Breast epithelium (tissue), 4 donors: ENCODE data around the gene ANGEL1. TPM values are rescaled to one million over a fixed set of nuclear protein-coding genes. Genes with fewer than 3 reads are reported as not detected.

Experiments used
- DNase-seq, 2 donors: peaks; one replicate each; pipeline ENCODE4 v3.0.0-alpha.2; 2019; ENCODE audit warnings: low spot score in 2 of 2
- H3K27ac ChIP-seq, 2 donors: fragments of 200-600 bp; sonication (generic) in 1 of 2; one replicate each; pipeline ENCODE4 v1.5.1; 2016 to 2019; ENCODE audit warnings: mild to moderate bottlenecking in 1 of 2
- H3K27me3 ChIP-seq, 2 donors: fragments of 200-600 bp; sonication (generic) in 1 of 2; one replicate each; pipeline versions ENCODE4 v1.5.1 to v1.6.0; 2017 to 2019; ENCODE audit warnings: control low read depth in 1 of 2, mild to moderate bottlenecking in 1 of 2
- H3K36me3 ChIP-seq: fragments of 200-600 bp; one replicate; pipeline ENCODE4 v1.5.1; 2019
- H3K4me1 ChIP-seq, 2 donors: fragments of 200-600 bp; sonication (generic); one replicate each; pipeline ENCODE4 v1.5.1; 2016 to 2019; ENCODE audit warnings: control low read depth in 1 of 2
- H3K4me3 ChIP-seq, 3 donors: fragments of 200-600 bp; sonication (generic); 1 replicate in 2 of 3; 2 replicates in 1 of 3; pipeline ENCODE4 v1.5.1; 2016 to 2019; ENCODE audit warnings: mild to moderate bottlenecking in 3 of 3, moderate library complexity in 2 of 3
- H3K9me3 ChIP-seq, 2 donors: fragments of 200-600 bp; sonication (generic) in 1 of 2; one replicate each; pipeline ENCODE4 v1.5.1; 2016 to 2019; ENCODE audit warnings: control low read depth in 1 of 2
- CTCF ChIP-seq, 3 donors: fragments of 450-650 bp; IDR thresholded peaks; one replicate each; pipeline ENCODE4 v1.5.1; 2016 to 2017; ENCODE audit warnings: antibody characterized with exemption in 3 of 3, mild to moderate bottlenecking in 3 of 3, moderate library complexity in 3 of 3
- POLR2A ChIP-seq: fragments of 450-650 bp; IDR thresholded peaks from one replicate; pipeline ENCODE4 v1.6.1; 2016; ENCODE audit warnings: antibody characterized with exemption, mild to moderate bottlenecking, moderate library complexity
- POLR2AphosphoS5 ChIP-seq, 3 donors: sonication (generic); formaldehyde crosslinking; IDR thresholded peaks; one replicate each; pipeline ENCODE4 v1.6.1; 2017; ENCODE audit warnings: antibody characterized with exemption in 3 of 3
- intact Hi-C: fragments of 100-400 bp; cut with DNase I; formaldehyde crosslinking; loops from one replicate; pipeline ENCODE4 v1.15.1; 2023; ENCODE audit warnings: low total_unique reads
- total RNA-seq, 3 donors: library from RNA; depleted of rRNA; stranded (reverse); fragments of >200 nt; gene quantifications; one replicate each; pipeline ENCODE4 v1.1.0, GENCODE V29; 2016

Gene ANGEL1
- total RNA-seq, 3 donors from 2014 or later, result 18.6 to 30.5 (median 24.7) TPM

- Histone ChIP-seq H3K27ac (peak overlapping the region; percentile 81 to 90), H3K36me3 (no peaks in the 10 kb centered on the region)
Observed at GRCh38 chr14:76829650-76830421, 17.2 kb upstream of the ANGEL1 start.

GRCh38 chr14:76829013-76829365 is 16.3 kb upstream of the ANGEL1 start:
- no peaks in the 10 kb centered on the region for H3K27me3 ChIP-seq
- peaks cover 0 to 14% of the 10 kb centered on the region in 2 donors for H3K4me1 ChIP-seq
- H3K9me3 ChIP-seq, result no peaks in the 10 kb centered on the region
- H3K4me3 ChIP-seq, result no peak overlapping the region
- H3K27ac ChIP-seq, result peak overlapping the region; percentile 81 to 90
- intact Hi-C loops, result no loop called here
- H3K36me3 ChIP-seq, result no peaks in the 10 kb centered on the region
- no peak for DNase-seq
- TF ChIP-seq POLR2AphosphoS5 (IDR thresholded peaks at IDR 0.05), result no peak
- no peak for TF ChIP-seq CTCF (IDR thresholded peaks at IDR 0.05)
- TF ChIP-seq POLR2A, result no peak

More at GRCh38 chr14:76829650-76830421, 17.2 kb upstream of the ANGEL1 start:
- Histone ChIP-seq H3K9me3 (no peaks in the 10 kb centered on the region), H3K4me3 (peak overlapping the region in 1 of 3 donors; percentile 2), H3K27me3 (no peaks in the 10 kb centered on the region), H3K4me1 (peaks cover 0 to 14% of the 10 kb centered on the region in 2 donors)
- intact Hi-C loops, result no loop called here
- DNase-seq, result peak in 1 of 2 donors; percentile 88
- TF ChIP-seq POLR2AphosphoS5 (IDR thresholded peaks at IDR 0.05) (no peak), CTCF (IDR thresholded peaks at IDR 0.05) (no peak), POLR2A (no peak)

- peak overlapping the region; percentile 81 to 90 for H3K27ac ChIP-seq
- intact Hi-C loops, result no loop called here
- H3K36me3 ChIP-seq, result no peaks in the 10 kb centered on the region
Observed at GRCh38 chr14:76828339-76829012, 15.8 kb upstream of the ANGEL1 start.

GRCh38 chr14:76827696-76828296 is 15.1 kb upstream of the ANGEL1 start:
- Histone ChIP-seq H3K36me3 (no peaks in the 10 kb centered on the region), H3K27me3 (no peaks in the 10 kb centered on the region), H3K4me3 (peak overlapping the region; percentile 25 to 57 (median 46)), H3K4me1 (peaks cover 0 to 14% of the 10 kb centered on the region in 2 donors), H3K27ac (peak overlapping the region; percentile 81 to 90), H3K9me3 (no peaks in the 10 kb centered on the region)
- TF ChIP-seq POLR2AphosphoS5 (IDR thresholded peaks at IDR 0.05) (no peak), POLR2A (no peak), CTCF (IDR thresholded peaks at IDR 0.05) (no peak)
- DNase-seq, result no peak
- intact Hi-C loops, result no loop called here

More at GRCh38 chr14:76828339-76829012, 15.8 kb upstream of the ANGEL1 start:
- DNase-seq, result no peak
- H3K4me3 ChIP-seq, result peak overlapping the region; percentile 25 to 57 (median 46)
- H3K4me1 ChIP-seq, result peaks cover 0 to 14% of the 10 kb centered on the region in 2 donors
- TF ChIP-seq POLR2AphosphoS5 (IDR thresholded peaks at IDR 0.05) (no peak), POLR2A (no peak), CTCF (IDR thresholded peaks at IDR 0.05) (no peak)
- no peaks in the 10 kb centered on the region for H3K9me3 ChIP-seq
- H3K27me3 ChIP-seq, result no peaks in the 10 kb centered on the region
